GM12878 (cell line): ENCODE data around the gene KLHL36. TPM values are rescaled to one million over a fixed set of nuclear protein-coding genes. Genes with fewer than 3 reads are reported as not detected.

Experiments used
- ATAC-seq: fragments of 200-7000 bp; cut with Tn5 transposase; 3 replicates; pipeline ENCODE4 v1.9.1; 2020; ENCODE audit warnings: mild to moderate bottlenecking, moderate library complexity
- BruUV-seq: library from RNA; stranded (reverse); fragments of 400-500 nt; replicated peaks from 2 replicates; lab custom pipeline; 2021; lab: Mats Ljungman, UMichigan
- CTCF ChIA-PET: fragments of 300-600 bp; sonication (Branson Sonifier 250); formaldehyde crosslinking; extraction: SDS; loops from one replicate; lab custom pipeline; 2021; ENCODE audit warnings: inconsistent platforms; lab: Yijun Ruan, JAX
- POLR2A ChIA-PET: fragments of 350-600 bp; formaldehyde crosslinking; extraction: SDS; loops from one replicate; lab custom pipeline; 2021; ENCODE audit warnings: inconsistent platforms; lab: Charles Lee
- RAD21 ChIA-PET: fragments of 300-600 bp; sonication (Branson Sonifier 250); formaldehyde crosslinking; loops from one replicate; lab custom pipeline; 2023; ENCODE audit warnings: antibody characterized with exemption; ENCODE audit not compliant: unreplicated experiment; lab: Charles Lee
- SMC1A ChIA-PET: fragments of 300-600 bp; sonication (Branson Sonifier 250); formaldehyde crosslinking; loops from one replicate; lab custom pipeline; 2023; ENCODE audit not compliant: unreplicated experiment, uncharacterized antibody; lab: Charles Lee
- DNase-seq: peaks from one replicate; pipeline ENCODE4 v3.0.0-alpha.2; 2011; ENCODE audit warnings: low read depth, low spot score
- FAIRE-seq: peaks from 3 replicates; lab custom pipeline; 2011; peaks lifted over from hg19 to GRCh38; lab: Jason Lieb, UNC
- H2AFZ ChIP-seq: 2 replicates; pipeline ENCODE4 v1.6.0; 2011; ENCODE audit warnings: low read depth, low read length, control low read depth; ENCODE audit not compliant: control insufficient read depth
- H3K27ac ChIP-seq: 2 replicates; pipeline ENCODE4 v1.5.1; 2011; ENCODE audit warnings: control low read depth; ENCODE audit not compliant: control insufficient read depth, insufficient read depth
- H3K27me3 ChIP-seq, 2 experiments: replicated peaks in 1 of 2; 2 replicates each; pipeline versions ENCODE4 v1.6.0 to v1.6.1; 2011; ENCODE audit warnings: low read length in 1 of 2; ENCODE audit not compliant: control insufficient read depth in 2 of 2, insufficient read depth in 2 of 2
- H3K36me3 ChIP-seq, 2 experiments: 2 replicates each; pipeline ENCODE4 v1.5.1; 2011; ENCODE audit warnings: low read length in 1 of 2; ENCODE audit not compliant: control insufficient read depth in 2 of 2, insufficient read depth in 2 of 2
- H3K4me1 ChIP-seq: 2 replicates; pipeline ENCODE4 v1.6.1; 2011; ENCODE audit warnings: mild to moderate bottlenecking, low read length, moderate library complexity, mixed read lengths; ENCODE audit not compliant: control insufficient read depth, insufficient read depth
- H3K4me2 ChIP-seq: 2 replicates; pipeline ENCODE4 v1.6.0; 2011; ENCODE audit warnings: control low read depth; ENCODE audit not compliant: control insufficient read depth, insufficient read depth
- H3K4me3 ChIP-seq: fragments of 200-600 bp; sonication (generic); 2 replicates; pipeline ENCODE4 v1.5.1; 2016
- H3K79me2 ChIP-seq: 2 replicates; pipeline ENCODE4 v1.6.0; 2011; ENCODE audit warnings: low read length; ENCODE audit not compliant: control insufficient read depth, insufficient read depth
- H3K9ac ChIP-seq: 2 replicates; pipeline ENCODE4 v1.8.0; 2011; ENCODE audit warnings: low read length, control low read depth, mixed read lengths; ENCODE audit not compliant: control insufficient read depth, insufficient read depth
- H3K9me3 ChIP-seq: replicated peaks from 3 replicates; pipeline ENCODE4 v1.5.1; 2011; ENCODE audit warnings: mild to moderate bottlenecking, low read length; ENCODE audit not compliant: control insufficient read depth, insufficient read depth
- H4K20me1 ChIP-seq: 2 replicates; pipeline ENCODE4 v1.6.0; 2011; ENCODE audit not compliant: control insufficient read depth, insufficient read depth
- FOS ChIP-seq: IDR thresholded peaks from 3 replicates; pipeline ENCODE4 v1.6.1; 2011; ENCODE audit warnings: borderline replicate concordance; ENCODE audit not compliant: insufficient read length; ENCODE audit errors: extremely low read depth
- MTA2 ChIP-seq: fragments of 450-650 bp; IDR thresholded peaks from 2 replicates; pipeline ENCODE4 v1.6.1; 2016; ENCODE audit warnings: low read depth, mild to moderate bottlenecking, moderate library complexity
- NR2C1 ChIP-seq: fragments of 450-650 bp; IDR thresholded peaks from 2 replicates; pipeline ENCODE4 v1.6.1; 2017; ENCODE audit warnings: antibody characterized with exemption, mild to moderate bottlenecking, moderate library complexity
- WGBS: methylation state at CpG from one replicate; pipeline ENCODE4 v1.1.6; 2016; ENCODE audit warnings: low lambda C conversion rate; ENCODE audit not compliant: insufficient replicate concordance, insufficient coverage; ENCODE audit errors: missing lambda C conversion rate; 5-methylcytosine and 5-hydroxymethylcytosine counted together
- in situ Hi-C: fragments of 300-500 bp; cut with MboI; formaldehyde crosslinking; loops from 9 replicates; pipeline ENCODE4 v1.14.3; 2018; ENCODE audit warnings: mixed read lengths
- intact Hi-C: fragments of 100-400 bp; cut with micrococcal nuclease; formaldehyde crosslinking; loops from one replicate; pipeline ENCODE4 v1.14.2; 2022; ENCODE audit not compliant: unreplicated experiment
- polyA plus RNA-seq, 11 experiments: library from polyadenylated mRNA; depleted of rRNA in 4 of 11; unstranded in 6 of 11; stranded (reverse) in 5 of 11; fragments of >200 nt; fragmentation: Nextera tagmentation in 4 of 11; fragmentation: Illumina TruSeq in 1 of 11; extraction: Ambion mirVana in 4 of 11; extraction: Trizol in 1 of 11; gene quantifications; 1 replicate in 1 of 11; 2 replicates in 10 of 11; pipeline versions ENCODE4 v1.2.1 to v1.2.3, GENCODE V29; 2011 to 2016; ENCODE audit warnings: inconsistent platforms in 2 of 11, missing spikeins in 2 of 11, low read depth in 1 of 11
- total RNA-seq, 4 experiments: library from RNA; depleted of rRNA in 3 of 4; stranded (reverse); fragments of >200 nt in 3 of 4; fragmentation: Illumina TruSeq in 1 of 4; extraction: Trizol in 1 of 4; gene quantifications; 2 replicates each; pipeline versions ENCODE4 v1.2.1 to v1.2.3, GENCODE V29; 2013 to 2021
- TF ChIP-seq, protein P1 (sequence below): IDR thresholded peaks from 2 replicates; pipeline ENCODE4 v1.6.1; 2012; ENCODE audit warnings: mild to moderate bottlenecking, low read depth, low read length
- TF ChIP-seq, protein P2 (sequence below): IDR thresholded peaks from 2 replicates; pipeline ENCODE4 v1.6.1; 2012; ENCODE audit warnings: improper control_type of control experiment, low read depth, low read length; ENCODE audit not compliant: insufficient replicate concordance

The KLHL36 gene
- total and polyA plus RNA-seq, 10 of the 15 experiments (the other 5 are each of a cell fraction or from before 2014, with no cell fraction given) = 2.6 to 45.3 (median 16.8) TPM

DNA sequence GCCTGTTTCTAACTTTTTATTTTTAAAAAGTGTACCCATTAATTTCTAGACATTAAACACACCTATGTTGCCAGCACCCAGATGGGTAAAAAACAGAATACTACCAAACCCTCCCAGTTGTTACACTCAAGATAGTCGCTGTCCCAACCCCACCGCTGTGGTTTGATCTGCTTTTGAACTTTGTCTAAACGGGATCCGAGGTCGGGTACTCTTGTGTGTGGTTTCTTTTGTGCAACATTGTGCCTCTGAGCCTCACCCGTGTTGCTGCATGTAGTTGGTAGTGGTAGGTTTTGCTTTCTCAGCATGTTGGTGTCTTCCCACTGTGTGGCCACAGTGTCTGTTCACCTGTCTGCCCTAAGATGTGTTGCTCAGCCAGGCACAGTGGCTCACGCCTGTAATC lies 4.3 kb downstream of the KLHL36 start:
- no peak for DNase-seq
- no peak overlapping the region for H3K4me3 ChIP-seq
- no peak overlapping the region for H3K9ac ChIP-seq
- no peaks in the 10 kb centered on the region for H3K27me3 ChIP-seq
- CTCF ChIA-PET = interaction anchor here (1.0 to 3.5 kb wide), 4 partner anchors 20 to 86 kb away, joined by 3 to 15 read pairs (median 4); no protein-coding TSS in a partner anchor
- H3K79me2 ChIP-seq = peaks cover 20% of the 10 kb centered on the region
- POLR2A ChIA-PET = interaction anchor here (0.6 kb wide), 1 partner anchor 100 kb away, joined by 3 read pairs; no protein-coding TSS in a partner anchor
- 93% methylated on average over 7 of the region's 7 CpGs for WGBS
- H3K36me3 ChIP-seq = peaks cover 8 to 17% of the 10 kb centered on the region in 2 experiments
- SMC1A ChIA-PET = interaction anchor here (0.8 kb wide), 1 partner anchor 30 kb away, joined by 4 read pairs; no protein-coding TSS in a partner anchor
- H3K27ac ChIP-seq = no peak overlapping the region
- in situ Hi-C loops = no loop called here
- TF ChIP-seq, protein P1, sequence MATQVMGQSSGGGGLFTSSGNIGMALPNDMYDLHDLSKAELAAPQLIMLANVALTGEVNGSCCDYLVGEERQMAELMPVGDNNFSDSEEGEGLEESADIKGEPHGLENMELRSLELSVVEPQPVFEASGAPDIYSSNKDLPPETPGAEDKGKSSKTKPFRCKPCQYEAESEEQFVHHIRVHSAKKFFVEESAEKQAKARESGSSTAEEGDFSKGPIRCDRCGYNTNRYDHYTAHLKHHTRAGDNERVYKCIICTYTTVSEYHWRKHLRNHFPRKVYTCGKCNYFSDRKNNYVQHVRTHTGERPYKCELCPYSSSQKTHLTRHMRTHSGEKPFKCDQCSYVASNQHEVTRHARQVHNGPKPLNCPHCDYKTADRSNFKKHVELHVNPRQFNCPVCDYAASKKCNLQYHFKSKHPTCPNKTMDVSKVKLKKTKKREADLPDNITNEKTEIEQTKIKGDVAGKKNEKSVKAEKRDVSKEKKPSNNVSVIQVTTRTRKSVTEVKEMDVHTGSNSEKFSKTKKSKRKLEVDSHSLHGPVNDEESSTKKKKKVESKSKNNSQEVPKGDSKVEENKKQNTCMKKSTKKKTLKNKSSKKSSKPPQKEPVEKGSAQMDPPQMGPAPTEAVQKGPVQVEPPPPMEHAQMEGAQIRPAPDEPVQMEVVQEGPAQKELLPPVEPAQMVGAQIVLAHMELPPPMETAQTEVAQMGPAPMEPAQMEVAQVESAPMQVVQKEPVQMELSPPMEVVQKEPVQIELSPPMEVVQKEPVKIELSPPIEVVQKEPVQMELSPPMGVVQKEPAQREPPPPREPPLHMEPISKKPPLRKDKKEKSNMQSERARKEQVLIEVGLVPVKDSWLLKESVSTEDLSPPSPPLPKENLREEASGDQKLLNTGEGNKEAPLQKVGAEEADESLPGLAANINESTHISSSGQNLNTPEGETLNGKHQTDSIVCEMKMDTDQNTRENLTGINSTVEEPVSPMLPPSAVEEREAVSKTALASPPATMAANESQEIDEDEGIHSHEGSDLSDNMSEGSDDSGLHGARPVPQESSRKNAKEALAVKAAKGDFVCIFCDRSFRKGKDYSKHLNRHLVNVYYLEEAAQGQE = no peak
- TF ChIP-seq MTA2 = no peak
- no peak for TF ChIP-seq NR2C1
- TF ChIP-seq FOS = no peak
- TF ChIP-seq, protein P2, sequence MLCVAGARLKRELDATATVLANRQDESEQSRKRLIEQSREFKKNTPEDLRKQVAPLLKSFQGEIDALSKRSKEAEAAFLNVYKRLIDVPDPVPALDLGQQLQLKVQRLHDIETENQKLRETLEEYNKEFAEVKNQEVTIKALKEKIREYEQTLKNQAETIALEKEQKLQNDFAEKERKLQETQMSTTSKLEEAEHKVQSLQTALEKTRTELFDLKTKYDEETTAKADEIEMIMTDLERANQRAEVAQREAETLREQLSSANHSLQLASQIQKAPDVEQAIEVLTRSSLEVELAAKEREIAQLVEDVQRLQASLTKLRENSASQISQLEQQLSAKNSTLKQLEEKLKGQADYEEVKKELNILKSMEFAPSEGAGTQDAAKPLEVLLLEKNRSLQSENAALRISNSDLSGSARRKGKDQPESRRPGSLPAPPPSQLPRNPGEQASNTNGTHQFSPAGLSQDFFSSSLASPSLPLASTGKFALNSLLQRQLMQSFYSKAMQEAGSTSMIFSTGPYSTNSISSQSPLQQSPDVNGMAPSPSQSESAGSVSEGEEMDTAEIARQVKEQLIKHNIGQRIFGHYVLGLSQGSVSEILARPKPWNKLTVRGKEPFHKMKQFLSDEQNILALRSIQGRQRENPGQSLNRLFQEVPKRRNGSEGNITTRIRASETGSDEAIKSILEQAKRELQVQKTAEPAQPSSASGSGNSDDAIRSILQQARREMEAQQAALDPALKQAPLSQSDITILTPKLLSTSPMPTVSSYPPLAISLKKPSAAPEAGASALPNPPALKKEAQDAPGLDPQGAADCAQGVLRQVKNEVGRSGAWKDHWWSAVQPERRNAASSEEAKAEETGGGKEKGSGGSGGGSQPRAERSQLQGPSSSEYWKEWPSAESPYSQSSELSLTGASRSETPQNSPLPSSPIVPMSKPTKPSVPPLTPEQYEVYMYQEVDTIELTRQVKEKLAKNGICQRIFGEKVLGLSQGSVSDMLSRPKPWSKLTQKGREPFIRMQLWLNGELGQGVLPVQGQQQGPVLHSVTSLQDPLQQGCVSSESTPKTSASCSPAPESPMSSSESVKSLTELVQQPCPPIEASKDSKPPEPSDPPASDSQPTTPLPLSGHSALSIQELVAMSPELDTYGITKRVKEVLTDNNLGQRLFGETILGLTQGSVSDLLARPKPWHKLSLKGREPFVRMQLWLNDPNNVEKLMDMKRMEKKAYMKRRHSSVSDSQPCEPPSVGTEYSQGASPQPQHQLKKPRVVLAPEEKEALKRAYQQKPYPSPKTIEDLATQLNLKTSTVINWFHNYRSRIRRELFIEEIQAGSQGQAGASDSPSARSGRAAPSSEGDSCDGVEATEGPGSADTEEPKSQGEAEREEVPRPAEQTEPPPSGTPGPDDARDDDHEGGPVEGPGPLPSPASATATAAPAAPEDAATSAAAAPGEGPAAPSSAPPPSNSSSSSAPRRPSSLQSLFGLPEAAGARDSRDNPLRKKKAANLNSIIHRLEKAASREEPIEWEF = no peak
- TF ChIP-seq, all 136 proteins: peak for 0
- Histone ChIP-seq H4K20me1 (no peaks in the 10 kb centered on the region), H3K4me1 (peaks cover 11% of the 10 kb centered on the region), H3K9me3 (no peaks in the 10 kb centered on the region), H3K4me2 (no peak overlapping the region), H2AFZ (no peak overlapping the region)
- RAD21 ChIA-PET = no interaction called here
- FAIRE-seq = no peak
- no TSS peak for BruUV-seq
- ATAC-seq = no peak
- intact Hi-C loops = no loop called here
